GM21619 (cell line): ENCODE data around the gene CHRNA9.
"Not testable (repeated sequence)": the region's sequence is repeated elsewhere in the genome, so short reads cannot be mapped to it uniquely, and the experiment has no call there.

ENCODE experiments used
- ATAC-seq: cut with Tn5 transposase; IDR thresholded peaks from one replicate; pipeline ENCODE4 v1.9.1; 2021; ENCODE audit not compliant: unreplicated experiment

Gene CHRNA9, protein sequence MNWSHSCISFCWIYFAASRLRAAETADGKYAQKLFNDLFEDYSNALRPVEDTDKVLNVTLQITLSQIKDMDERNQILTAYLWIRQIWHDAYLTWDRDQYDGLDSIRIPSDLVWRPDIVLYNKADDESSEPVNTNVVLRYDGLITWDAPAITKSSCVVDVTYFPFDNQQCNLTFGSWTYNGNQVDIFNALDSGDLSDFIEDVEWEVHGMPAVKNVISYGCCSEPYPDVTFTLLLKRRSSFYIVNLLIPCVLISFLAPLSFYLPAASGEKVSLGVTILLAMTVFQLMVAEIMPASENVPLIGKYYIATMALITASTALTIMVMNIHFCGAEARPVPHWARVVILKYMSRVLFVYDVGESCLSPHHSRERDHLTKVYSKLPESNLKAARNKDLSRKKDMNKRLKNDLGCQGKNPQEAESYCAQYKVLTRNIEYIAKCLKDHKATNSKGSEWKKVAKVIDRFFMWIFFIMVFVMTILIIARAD

DNA sequence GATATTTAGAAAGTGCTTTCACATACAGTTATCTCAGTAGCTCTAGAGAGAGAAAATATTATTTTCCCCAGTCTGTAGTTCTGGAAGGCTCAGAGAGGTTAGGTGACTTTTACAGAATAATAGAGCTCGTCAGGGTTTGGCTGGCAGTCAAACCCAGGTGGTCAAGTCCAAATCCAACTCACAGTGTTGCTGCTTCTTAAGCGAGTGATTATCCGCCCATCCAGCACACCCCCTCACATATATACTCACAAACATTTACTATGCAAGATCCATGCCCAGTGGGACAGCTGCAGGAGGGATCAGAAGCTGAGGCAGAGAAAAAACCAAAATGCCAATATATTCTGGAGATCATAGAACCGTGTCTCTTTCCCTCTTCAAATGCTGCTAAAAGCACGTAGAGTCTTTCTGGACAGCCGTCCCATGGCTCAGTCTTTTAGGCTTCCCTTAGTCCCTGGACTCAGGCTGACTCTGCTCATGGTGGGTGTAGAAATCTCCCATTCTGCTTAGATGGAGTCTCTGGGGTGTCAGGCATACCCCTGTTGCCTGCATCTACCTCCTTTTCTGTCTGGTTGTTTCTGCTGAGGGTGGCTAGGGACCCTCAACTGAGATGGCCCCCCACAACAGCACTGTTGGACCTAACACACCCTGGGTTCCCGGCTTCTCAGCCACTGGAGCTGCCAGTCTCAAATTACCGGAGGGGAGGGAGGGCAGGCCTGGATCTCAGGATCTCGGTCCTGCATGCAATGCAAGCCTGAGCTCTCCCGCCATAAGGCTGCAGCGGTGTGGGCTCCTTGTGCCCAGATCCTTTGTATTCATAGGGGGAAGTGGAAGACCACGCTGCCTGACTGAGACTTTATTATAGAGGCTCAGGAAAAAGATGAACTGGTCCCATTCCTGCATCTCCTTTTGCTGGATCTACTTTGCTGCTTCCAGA, at the start of gene CHRNA9:
Gene CHRNA9 (plus strand): TSS at position 743 of the 934 bp plus-strand sequence. CDS start 135 bp downstream, at position 878.
- ATAC-seq: no peak

DNA sequence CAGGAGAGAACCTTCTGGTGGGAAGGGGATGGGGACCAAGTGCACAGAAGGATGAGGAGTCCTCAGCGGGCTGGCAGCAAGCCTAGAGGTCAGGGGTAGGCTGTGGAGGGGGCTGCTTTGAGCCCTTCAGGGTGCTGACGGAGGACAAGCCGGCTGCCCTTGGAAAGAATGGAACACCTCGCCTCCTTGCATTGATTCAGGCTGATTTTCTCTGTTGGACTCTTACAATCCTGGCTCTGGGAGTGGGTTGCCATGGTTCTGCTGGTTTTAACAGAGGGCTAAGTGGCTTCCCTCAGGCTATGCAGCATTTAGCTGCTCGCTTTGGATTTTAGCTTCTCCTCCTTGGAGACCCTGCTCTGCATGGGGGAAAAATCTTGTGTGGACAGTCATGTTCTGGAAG, 49.4 kb upstream of the CHRNA9 start:
- no peak for ATAC-seq

DNA sequence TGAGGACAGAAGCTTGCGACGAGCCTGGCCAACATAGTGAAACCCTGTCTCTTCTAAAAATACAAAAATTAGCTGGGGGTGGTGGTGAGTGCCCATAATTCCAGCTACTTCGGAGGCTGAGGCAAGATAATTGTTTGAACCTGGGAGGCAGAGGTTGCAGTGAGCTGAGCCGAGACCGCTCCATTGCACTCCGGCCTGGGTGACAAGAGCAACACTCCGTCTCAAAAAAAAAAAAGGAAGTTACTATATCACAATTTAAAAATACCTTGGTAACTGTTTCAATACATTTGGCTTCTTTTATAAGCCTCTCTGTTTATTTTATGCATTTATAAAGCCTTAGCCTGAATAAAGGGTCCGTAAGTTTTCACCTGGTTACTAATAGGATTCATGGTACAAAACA, 46.6 kb upstream of the CHRNA9 start:
- ATAC-seq: no peak

DNA sequence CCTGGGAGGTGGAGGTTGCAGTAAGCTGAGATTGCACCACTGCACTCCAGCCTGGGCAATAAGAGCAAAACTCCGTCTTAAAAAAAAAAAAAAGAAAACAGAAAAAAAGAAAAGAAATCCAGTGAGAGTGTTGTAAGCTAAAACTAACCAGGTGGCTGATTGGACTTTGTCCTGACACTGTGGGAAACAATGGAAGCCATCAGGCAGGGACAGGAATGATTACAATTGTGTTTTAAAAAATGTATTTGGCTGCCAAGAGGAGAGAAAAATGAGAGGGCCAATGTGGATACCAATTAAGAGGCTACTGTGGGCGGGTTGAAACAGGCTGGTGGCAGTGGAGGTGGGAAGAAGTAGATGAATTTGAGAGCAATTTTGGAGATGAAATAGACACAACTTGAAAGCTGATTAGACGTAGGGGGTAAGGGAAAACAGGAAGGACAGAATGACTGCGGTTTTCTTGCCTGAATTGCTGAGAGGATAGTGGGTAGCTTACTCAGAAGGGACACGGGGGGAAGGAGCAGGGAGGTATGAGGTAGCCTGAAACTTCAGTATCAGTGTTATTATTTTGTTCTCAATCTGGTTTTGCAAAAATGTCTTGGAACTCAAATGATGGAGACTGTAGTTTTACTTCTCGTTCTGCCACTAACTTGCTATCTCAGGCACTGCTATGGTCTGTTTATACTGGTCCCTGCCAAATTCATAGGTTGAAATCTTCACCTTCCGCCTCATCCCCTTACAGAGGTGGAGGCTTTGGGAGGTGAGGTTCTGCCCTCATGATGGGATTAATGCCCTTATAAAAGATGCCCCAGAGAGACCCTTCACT, 45.6 kb upstream of the CHRNA9 start:
- ATAC-seq: peak; percentile 59

DNA sequence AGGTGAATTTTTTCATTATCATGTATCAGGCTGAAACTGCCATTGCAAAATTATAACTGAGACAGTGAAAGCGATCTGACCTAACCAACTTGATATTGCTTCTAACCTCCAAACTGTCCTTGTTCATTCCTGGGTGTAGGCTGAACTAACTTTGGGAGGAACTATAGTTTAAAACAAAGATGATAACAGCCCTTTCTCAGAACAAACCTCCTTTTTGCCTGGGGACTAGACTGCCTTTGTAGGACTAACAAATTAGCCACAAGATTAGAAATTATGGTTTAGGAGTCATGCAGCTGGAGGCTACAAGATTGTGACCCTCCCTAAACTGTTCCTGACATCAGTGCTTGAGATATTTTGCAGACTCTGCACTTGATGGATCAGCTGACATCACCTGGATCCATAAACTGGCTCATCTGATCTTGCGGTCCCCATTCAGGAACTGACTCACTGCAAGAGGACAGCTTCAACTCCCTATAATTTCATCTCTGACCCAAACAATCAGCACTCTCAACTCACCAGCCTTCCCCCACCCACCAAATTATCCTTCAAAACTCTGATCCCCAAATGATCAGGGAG, 44.4 kb upstream of the CHRNA9 start:
- ATAC-seq: not testable (repeated sequence)

DNA sequence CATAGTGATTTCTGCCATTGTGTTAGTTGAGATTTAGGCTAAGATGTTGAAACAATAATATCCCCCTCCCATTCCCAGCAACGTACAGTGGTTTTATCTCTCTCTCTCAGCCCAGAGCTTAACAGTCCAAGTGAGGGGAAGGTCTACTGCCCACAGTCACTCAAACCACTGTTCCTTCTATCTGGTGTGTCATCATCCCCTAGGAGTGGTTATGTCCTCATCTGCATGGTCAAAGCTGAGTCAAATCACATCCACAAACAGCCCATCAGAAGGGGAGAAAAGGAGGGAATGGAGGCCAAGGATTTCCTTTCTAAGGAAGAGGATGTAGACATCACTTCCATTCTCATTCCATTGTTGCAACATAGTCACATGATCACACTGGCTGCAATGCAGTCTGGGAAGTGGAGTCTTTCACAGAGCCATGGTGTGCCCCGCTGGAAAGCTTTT, 42.8 kb upstream of the CHRNA9 start:
- no peak for ATAC-seq

DNA sequence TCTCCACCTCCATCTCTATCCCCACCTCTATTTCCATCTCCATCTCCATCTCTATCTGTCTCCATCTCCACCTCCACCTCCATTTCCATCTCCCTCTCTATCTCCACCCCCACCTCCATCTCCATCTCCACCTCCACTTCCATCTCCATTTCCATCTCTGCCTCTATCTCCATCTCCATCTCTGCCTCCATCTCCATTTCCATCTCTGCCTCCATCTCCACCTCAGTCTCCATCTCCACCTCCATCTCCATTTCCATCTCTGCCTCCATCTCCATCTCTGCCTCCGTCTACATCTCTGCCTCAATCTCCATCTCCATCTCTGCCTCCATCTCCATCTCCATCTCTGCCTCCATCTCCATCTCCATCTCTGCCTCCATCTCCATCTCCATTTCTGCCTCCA, 40.8 kb upstream of the CHRNA9 start:
- ATAC-seq: no peak

DNA sequence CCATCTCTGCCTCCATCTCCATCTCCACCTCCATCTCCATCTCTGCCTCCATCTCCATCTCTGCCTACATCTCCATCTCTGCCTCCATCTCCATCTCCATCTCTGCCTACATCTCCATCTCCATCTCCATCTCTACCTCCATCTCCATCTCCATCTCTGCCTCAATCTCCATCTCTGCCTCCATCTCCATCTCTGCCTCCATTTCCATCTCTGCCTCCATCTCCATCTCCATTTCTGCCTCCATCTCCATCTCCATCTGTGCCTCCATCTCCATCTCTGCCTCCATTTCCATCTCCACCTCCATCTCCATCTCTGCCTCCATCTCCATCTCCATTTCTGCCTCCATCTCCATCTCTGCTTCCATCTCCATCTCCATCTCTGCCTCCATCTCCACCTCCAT, 40.1 kb upstream of the CHRNA9 start:
- ATAC-seq: not testable (repeated sequence)

DNA sequence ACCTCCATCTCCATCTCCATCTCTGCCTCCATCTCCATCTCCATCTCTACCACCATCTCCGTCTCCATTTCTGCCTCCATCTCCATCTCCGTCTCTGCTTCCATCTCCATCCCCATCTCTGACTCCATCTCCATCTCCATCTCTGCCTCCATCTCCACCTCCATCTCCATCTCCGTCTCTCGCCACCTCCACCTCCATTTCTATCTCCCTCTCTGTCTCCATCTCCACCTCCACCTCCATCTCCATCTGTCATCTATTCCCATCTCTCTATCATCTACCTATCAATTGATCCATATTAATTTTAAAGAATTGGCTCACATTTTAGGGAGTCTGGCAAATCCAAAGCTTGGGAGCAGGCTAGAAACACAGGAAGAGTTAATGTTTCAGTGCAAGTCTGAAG, 39.6 kb upstream of the CHRNA9 start:
- no peak for ATAC-seq

DNA sequence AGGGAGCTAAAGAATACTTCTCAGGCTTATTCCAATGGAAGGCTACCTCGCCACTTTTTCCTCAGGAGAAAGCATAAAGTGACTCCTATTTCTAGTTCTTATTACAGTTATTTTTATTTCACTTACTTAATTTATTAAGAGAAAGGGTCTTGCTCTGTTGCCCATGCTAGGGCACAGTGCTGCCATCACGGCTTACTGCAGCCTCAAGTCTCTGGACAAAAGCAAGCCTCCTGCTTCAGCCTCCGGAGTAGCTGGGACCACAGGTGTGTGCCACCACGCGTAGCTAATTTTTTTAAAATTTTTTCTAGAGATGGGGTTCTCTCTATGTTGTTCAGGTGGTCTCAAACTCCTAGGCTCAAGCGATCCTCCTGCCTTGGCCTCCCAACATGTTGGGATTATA, 36.0 kb upstream of the CHRNA9 start:
- ATAC-seq: no peak

DNA sequence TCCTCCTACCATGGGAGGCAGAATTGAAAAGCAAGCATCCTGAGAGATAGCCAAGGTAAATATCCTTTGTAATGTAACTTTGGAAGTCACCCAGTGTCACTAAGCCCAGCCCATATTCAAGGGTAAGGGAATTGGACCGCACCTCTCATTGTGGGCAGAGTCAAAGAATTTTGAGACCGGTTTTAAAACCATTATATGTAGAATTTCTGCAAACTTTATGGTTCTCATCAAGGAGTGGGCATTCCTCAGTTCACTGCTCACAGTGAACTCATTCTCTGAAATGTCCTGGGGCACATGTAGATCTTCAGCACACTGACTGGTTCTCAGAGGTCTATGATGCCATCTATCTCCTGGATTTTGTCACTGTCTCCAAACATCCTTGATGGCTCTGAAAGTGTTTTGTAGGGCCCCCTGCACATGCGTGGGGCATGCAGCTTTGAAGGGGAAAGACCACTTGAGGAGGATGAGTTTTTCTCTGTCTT, 35.3 kb upstream of the CHRNA9 start:
- ATAC-seq: no peak

DNA sequence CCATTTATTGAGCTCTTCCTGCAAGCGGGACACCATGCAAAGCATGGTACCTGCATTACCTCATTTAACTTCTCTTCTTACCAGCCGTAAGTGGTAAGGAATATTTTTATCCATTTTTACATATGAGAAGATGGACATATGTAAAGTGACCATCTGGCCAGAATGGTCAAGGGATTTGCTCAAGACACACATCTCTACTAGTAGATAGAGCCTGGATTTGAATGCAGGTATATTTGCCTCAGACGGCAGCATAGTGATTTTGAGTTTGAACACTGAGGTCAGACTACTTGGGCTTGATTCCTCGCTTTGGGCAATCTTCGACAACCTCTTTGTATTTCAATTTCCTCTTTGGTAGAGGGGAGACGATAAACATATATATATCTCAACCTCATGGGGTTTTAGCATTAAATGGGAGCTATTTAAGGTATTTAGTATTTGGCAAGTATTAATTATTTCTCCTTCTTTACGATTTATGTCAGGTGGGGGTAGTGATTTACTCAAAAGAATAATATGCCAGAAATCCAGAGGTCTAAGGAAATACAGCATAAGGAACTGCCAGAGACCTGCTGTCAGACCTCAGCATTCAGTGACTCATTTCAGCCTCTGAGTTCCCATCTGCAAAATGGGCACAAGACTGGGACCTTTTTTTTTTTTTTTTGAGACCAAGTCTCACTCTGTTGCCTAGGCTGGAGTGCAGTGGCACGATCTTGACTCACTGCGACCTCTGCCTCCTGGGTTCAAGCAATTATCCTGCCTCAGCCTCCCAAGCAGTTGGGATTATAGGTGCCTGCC, 34.6 kb upstream of the CHRNA9 start:
- ATAC-seq: no peak

DNA sequence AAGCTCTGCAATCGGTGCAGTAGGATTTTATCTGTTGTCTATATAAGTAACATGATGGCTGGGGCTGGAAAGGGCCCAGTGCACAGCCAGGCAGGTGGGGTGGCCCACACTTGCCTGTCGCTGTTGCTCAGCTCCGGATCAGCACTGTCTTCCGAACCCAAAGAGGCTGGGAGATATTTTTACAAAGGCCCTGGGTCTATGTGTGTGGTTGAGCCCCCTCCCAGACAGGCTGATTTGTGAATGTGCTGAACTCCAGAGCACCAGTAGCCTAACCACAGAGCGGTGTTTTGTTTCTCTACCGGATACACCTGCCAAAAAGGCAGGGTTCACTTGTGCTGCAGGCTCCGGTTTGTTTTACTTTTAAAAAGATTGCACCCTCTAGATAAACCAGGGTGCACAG, 33.5 kb upstream of the CHRNA9 start:
- ATAC-seq: peak; percentile 66

DNA sequence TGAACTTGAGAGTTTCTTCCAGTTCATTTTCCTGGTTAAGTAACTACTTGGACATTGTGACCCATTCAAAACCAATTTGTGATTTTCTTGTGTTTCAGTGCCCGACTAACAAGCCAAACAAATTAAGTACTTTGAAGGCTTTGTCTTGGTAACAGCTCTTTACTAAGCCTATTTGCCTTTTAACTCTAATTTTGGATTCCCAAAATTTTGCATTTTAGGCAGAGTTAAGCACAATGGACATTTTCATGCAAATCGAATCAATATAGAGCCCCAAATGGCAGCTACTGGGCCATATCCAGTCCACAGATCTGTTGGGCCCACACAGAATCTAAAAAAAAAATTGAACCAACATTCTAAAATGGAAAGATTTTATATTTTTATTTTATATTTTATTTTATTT, 31.4 kb upstream of the CHRNA9 start:
- ATAC-seq: no peak

DNA sequence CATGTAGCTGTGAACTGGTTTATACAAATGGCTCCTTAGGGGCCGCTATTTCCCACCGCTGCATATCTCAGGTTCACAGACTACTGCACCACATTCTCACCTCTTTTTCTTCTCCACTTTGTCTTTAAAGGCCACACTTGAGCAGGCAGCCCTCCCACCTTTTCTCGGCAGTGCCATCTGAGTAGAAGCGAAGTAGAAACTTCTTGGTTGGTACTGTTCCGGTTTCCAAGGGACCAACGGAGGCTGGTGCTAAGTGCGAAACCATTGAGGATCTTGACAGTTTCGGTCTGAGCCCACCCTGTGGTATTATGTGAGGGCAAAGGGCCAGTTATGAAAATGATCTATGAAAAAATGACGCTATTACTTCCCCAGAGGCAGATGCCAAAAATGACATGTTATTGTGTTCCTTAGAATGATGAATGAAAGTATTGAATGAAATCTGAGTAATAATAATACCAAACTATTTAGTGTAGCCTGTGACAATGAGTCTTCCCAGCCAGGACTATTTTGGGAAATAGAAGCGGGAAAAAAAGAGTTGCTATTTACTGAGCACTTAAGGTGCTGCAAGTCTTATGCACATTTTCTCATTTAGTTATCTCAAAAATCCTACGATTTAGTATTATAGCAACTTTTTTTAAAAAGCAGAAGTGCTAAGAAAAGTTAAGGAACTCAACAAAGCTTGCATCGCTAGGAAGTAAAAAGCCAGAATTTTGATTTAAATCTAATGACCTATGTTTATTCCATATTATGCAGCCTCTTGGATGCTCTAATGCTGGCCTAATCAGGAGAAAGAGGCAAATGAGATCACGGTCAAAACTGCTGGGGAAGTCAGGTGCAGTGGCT, 29.6 kb upstream of the CHRNA9 start:
- ATAC-seq: peak; percentile 35

DNA sequence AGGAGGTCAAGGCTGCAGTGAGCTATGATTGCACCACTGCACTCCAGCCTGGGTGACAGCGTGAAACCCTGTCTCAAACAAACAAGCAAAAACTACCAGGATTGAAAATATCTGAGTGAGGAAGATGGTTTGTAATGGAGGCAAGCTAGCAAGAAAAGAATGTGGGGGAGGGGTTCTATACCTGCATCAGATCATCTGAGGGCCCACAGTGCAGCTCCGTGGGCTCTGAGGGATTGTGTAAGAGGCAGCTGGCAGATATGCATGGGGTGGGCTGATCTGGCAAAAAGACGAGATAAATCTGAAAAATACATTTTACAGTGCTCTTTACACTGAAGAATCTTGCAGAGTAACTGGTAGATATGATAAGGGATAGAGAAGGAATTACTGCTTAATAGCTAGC, 28.9 kb upstream of the CHRNA9 start:
- ATAC-seq: no peak

DNA sequence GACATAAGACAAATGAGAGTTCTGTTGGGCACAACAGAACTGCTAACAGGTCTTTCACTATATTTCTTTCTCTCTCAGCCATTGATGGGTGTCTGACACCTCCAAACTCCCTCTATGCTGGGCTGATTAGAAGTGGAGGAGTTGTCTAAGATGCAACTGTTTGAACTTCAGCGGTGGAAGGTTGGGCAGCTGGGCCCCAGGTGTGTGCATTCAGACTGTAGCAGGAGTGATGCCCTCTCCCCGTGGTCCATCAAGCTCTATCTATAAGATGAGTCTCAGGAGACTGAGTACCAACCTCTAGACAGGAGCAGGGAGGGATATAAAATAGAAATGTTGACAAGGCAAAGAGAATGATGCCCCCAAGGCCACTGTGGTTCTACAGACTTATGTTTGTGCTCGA, 28.2 kb upstream of the CHRNA9 start:
- no peak for ATAC-seq

DNA sequence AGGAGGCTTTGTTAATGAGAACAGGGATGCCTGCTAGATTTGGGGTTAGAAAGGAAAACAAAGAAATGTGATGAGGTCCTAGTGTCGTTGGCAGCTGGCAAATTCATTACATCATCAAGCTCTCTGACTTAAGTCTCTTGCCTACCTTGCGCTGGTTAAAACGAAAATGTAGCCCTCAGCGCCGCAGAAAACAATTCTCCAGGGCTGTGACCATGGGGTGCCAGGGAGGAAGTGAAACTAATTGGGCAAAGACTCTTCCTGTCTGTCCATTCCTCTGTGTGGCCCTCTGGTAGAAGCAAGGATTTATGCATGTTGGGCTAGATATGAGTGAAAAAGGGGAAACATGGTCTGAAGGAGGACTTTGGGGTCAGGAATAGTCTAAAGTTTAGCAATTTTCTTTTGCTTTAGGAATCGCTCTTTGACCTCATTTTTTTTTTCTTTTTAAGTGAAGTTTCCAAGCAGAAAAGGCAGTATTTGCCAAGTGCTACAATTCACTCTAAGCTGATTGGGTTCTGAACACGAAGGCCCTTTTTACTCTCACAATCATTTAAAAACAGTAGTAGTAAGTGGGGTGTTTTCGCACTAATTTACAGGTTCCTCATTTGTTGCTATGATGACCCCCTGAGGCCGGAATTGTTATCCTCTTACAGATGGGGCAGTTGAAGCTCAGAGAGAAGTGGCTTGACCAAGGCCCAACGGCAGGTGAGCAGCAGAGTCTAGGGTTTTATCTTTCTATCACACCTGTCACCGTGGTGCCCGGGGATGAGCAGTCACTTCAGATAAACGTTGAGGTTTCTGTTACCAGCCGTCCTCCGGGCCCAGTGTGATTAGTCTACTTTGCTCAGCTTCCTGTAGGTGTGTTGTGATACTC, 27.3 kb upstream of the CHRNA9 start:
- ATAC-seq: peak; percentile 27
